HUES64 (cell line): Measurements from ENCODE around the gene MCF2L2.
A peak's percentile ranks its signal among the peaks of the same experiment; 100 is the strongest.

Source experiments
- H3K27ac ChIP-seq: 2 replicates; pipeline ENCODE4 v1.7.0; 2013; ENCODE audit warnings: low read depth, low read length, inconsistent platforms
- H3K27me3 ChIP-seq: 2 replicates; pipeline ENCODE4 v1.6.1; 2013; ENCODE audit warnings: mild to moderate bottlenecking, low read length; ENCODE audit not compliant: insufficient read depth
- H3K36me3 ChIP-seq: 2 replicates; pipeline ENCODE4 v1.6.1; 2013; ENCODE audit warnings: mild to moderate bottlenecking, low read length; ENCODE audit not compliant: insufficient read depth
- H3K4me1 ChIP-seq: 2 replicates; pipeline ENCODE4 v1.6.1; 2013; ENCODE audit warnings: mild to moderate bottlenecking, low read length, moderate library complexity; ENCODE audit not compliant: insufficient read depth
- H3K4me3 ChIP-seq: 2 replicates; pipeline ENCODE4 v1.5.1; 2013; ENCODE audit warnings: mild to moderate bottlenecking, low read length, moderate library complexity
- H3K9ac ChIP-seq: 2 replicates; pipeline ENCODE4 v1.6.1; 2013; ENCODE audit warnings: mild to moderate bottlenecking, low read depth, low read length
- H3K9me3 ChIP-seq: 2 replicates; pipeline ENCODE4 v1.6.1; 2013; ENCODE audit warnings: low read depth, low read length; ENCODE audit not compliant: insufficient read depth
- WGBS: fragments of 150-250, 120-280 bp; methylation state at CpG from one replicate; pipeline ENCODE4 v1.1.7; 2013; ENCODE audit warnings: missing lambda C conversion rate; 5-methylcytosine and 5-hydroxymethylcytosine counted together

The MCF2L2 gene

DNA sequence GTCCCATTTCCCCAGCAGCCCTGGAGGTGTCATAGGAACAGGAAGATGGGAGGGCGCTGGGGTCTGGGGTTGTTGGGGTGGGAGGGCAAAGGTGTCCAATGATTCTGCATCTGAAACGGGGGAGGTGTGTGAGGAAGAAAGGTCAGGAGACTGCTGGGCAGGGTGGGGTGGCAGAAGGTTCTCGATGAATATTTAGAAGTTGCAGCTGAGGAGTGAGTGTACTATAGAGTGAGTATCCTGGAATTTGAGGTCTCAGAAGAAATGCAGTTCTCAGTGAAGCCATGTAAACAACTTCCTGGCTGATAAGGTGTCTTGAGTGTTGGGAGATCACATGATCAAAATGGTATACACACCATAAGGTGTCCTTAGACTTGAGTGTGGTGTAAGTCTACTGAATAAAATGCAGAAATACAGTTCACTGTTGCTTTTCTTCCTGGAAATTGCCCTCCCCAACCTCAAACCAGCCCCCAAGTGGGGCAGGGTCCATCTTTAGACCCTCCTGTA is 165.5 kb downstream of the MCF2L2 start:
- Histone ChIP-seq H3K9me3 (no peaks in the 10 kb centered on the region), H3K4me1 (peaks cover 42% of the 10 kb centered on the region), H3K27me3 (no peaks in the 10 kb centered on the region), H3K36me3 (no peaks in the 10 kb centered on the region), H3K4me3 (no peak overlapping the region), H3K27ac (no peak overlapping the region), H3K9ac (no peak overlapping the region)
- 89% methylated on average over 3 of the region's 3 CpGs for WGBS

DNA sequence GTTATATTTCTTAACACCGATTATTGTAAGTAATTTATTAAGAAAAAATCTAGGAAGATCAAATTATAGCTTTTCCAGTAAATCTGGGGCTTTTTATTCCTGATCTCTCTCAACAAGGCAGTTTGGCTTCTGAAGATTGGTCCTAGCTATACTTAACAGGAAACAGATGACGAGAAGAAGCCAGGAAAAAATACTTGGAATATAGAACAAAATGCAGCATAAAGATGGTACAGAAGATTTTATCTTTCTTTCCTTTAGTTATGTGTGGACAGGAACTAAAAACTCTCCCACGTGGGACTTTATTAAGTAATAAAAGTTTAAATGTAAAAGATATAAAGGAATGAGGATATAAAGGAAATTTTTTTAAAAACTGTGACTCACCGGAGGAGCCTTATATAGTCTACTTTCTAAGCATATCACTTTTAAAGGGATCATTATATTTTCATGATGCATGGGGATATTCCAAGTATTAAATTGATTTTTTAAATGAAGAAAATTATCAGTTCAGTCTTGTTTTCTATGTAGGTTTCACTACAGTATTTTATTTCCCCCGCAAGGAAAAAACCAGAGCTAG is 167.2 kb downstream of the MCF2L2 start:
- WGBS = 100% methylated on average over 2 of the region's 5 CpGs
- no peak overlapping the region for H3K4me3 ChIP-seq
- H3K36me3 ChIP-seq = no peaks in the 10 kb centered on the region
- H3K9ac ChIP-seq = no peak overlapping the region
- H3K27me3 ChIP-seq = no peaks in the 10 kb centered on the region
- peaks cover 34% of the 10 kb centered on the region for H3K4me1 ChIP-seq
- H3K27ac ChIP-seq = no peak overlapping the region
- H3K9me3 ChIP-seq = no peaks in the 10 kb centered on the region

DNA sequence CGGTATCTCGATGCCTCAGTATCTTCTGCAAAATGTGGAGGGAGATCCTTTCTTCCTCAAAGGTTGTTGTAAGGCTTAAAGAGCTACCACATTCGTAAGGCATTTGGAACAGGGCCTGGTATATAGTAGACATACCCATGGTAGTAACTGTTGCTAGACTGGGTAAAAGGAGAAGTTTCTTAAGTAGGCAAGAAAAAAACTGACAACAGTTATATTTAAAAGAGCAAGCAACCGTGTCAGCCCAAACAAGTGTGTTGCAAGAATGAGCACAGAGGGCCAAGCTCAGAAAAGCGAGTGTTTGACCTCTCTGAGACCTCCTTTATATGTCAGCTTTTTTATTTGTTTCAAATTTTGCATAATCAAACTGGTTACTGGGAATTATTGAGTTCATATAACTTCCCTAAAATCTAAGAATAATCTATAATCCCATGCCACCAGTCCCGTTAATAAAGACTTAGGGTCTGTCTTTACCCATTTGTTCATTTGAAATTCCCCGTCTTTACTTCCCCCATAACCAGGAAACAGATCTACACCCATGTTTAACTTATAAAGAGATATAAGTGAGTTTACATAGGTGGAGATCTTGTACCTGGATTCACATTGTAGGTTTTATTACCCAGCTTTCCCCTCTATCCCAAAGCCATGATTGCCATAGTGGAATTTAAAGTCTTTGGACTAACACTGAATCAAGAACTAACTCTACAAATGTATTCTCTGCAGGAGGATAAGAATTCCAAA is 168.1 kb downstream of the MCF2L2 start:
- H3K4me1 ChIP-seq = peaks cover 33% of the 10 kb centered on the region
- no peaks in the 10 kb centered on the region for H3K36me3 ChIP-seq
- no peak overlapping the region for H3K9ac ChIP-seq
- no peak overlapping the region for H3K27ac ChIP-seq
- H3K27me3 ChIP-seq = peaks cover under 1% of the 10 kb centered on the region; the same call in 1 of the 2 replicates
- 88% methylated on average over 7 of the region's 7 CpGs for WGBS
- H3K9me3 ChIP-seq = no peaks in the 10 kb centered on the region
- no peak overlapping the region for H3K4me3 ChIP-seq

DNA sequence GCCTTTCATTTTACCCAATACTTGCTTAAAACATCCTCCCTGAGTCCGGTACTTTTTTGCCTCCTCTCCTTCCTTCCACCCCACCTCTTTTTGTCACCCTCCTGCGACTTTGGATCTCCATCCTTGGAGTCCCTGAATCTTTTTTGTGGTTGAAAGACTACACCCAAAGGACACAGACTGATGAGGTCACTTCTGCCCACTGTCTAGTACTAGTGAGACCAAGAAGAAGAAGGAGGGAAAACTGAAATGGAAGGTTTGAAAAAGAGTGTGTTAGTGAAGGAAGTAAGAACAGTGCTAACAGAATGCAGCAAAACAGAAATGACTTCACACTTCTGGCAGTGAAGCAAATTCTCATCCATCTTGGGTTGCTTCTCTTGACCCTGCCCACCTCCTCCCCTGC is 168.8 kb downstream of the MCF2L2 start:
- H3K9me3 ChIP-seq = no peaks in the 10 kb centered on the region
- H3K4me1 ChIP-seq = peaks cover 33% of the 10 kb centered on the region
- no peak overlapping the region for H3K27ac ChIP-seq
- 88% methylated on average over 2 of the region's 2 CpGs for WGBS
- no peak overlapping the region for H3K9ac ChIP-seq
- no peak overlapping the region for H3K4me3 ChIP-seq
- no peaks in the 10 kb centered on the region for H3K36me3 ChIP-seq
- peaks cover 7% of the 10 kb centered on the region for H3K27me3 ChIP-seq

DNA sequence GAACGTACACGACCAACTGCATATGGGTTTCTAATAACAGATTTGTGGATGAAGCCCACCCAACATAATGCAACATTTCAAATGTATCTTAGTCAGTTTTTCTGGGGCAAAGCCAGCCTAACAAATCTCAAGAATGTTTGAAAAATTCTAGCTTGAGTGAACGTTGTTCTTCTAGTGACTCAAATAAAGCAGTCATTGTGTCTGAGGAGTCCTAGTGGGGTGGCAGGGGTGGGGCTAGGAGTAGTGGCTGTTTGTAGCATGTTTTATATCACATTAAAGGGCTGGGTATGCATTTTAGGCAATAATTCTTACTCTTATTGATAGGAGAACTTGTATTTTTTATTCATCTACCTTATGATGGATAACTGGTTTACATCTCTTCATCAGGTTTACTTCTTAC is 169.3 kb downstream of the MCF2L2 start:
- no peak overlapping the region for H3K27ac ChIP-seq
- H3K36me3 ChIP-seq = no peaks in the 10 kb centered on the region
- H3K4me1 ChIP-seq = peaks cover 27% of the 10 kb centered on the region
- H3K4me3 ChIP-seq = no peak overlapping the region
- peaks cover 12% of the 10 kb centered on the region for H3K27me3 ChIP-seq
- WGBS = 84% methylated on average over 3 of the region's 3 CpGs
- no peaks in the 10 kb centered on the region for H3K9me3 ChIP-seq
- H3K9ac ChIP-seq = no peak overlapping the region

DNA sequence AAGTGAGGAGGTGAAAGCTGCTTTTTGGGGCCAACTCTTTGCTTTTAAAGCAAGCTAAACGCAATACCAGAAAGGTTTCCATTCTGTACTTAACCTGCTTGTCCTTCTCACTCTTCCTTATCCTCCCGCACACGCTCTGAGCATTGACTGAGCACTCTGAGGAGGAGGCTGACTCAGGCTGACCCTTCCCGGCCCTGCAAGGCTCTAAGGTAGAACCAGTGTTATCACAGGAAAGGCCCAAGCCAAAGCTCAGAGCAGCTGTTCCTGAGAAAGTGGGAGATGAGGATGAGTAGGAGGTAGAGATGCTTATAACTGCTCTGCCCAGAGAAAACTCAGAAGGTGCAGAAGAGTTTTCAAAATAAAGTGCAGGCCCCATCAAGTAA is 173.1 kb downstream of the MCF2L2 start:
- H3K4me3 ChIP-seq = peak overlapping the region; percentile 66
- no peak overlapping the region for H3K27ac ChIP-seq
- no peaks in the 10 kb centered on the region for H3K36me3 ChIP-seq
- no peaks in the 10 kb centered on the region for H3K9me3 ChIP-seq
- H3K27me3 ChIP-seq = peaks cover 45% of the 10 kb centered on the region
- H3K4me1 ChIP-seq = peaks cover 15% of the 10 kb centered on the region; the same call in 1 of the 2 replicates
- H3K9ac ChIP-seq = no peak overlapping the region
- 28% methylated on average over 4 of the region's 4 CpGs for WGBS

DNA sequence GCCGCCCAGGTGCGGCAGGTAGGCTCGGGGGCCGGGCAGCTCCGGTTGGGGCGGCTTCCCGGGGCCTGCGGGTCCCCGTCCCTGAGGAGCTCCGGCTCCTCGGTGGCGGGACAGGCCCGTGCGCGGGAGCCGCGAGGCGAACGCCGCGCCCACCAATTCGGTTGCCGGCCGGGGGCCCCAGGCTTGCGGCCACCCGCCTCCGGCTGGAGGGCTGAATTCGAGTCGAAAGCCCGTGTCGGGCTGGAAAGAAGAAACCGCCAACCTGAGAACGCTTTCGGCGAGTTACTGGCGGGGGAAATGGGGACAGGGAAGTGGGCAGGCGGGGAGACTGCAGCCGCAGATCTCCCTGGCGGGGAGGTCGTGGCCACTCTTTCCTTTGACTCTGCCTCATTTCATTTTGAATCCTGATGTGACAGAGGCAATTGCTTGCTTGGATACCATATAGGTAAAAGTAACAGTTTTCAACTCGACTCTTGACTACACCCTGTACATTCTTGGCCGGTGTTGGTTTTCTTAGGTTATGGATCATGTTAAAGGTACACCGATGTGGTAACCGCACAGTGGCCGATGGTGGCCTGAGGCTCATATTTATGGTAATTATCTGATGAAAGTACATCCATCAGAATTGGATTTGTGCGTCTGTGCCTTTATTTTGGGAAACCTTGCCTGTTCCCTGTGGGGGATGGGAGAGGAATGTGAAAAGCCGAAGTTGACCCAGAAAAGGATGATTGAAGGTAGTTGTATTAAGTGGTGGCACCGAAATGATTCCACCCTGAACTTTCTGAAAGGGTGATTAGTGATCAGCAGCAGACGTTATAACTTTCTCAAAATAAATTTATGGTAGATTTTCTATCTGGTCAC is 173.7 kb downstream of the MCF2L2 start:
- H3K4me3 ChIP-seq = peak overlapping the region; percentile 66
- H3K36me3 ChIP-seq = no peaks in the 10 kb centered on the region
- WGBS = 5% methylated on average over 48 of the region's 49 CpGs
- H3K4me1 ChIP-seq = peaks cover 15% of the 10 kb centered on the region; the same call in 1 of the 2 replicates
- H3K27ac ChIP-seq = no peak overlapping the region
- H3K9me3 ChIP-seq = no peaks in the 10 kb centered on the region
- peaks cover 45% of the 10 kb centered on the region for H3K27me3 ChIP-seq
- H3K9ac ChIP-seq = peak overlapping the region; percentile 86

DNA sequence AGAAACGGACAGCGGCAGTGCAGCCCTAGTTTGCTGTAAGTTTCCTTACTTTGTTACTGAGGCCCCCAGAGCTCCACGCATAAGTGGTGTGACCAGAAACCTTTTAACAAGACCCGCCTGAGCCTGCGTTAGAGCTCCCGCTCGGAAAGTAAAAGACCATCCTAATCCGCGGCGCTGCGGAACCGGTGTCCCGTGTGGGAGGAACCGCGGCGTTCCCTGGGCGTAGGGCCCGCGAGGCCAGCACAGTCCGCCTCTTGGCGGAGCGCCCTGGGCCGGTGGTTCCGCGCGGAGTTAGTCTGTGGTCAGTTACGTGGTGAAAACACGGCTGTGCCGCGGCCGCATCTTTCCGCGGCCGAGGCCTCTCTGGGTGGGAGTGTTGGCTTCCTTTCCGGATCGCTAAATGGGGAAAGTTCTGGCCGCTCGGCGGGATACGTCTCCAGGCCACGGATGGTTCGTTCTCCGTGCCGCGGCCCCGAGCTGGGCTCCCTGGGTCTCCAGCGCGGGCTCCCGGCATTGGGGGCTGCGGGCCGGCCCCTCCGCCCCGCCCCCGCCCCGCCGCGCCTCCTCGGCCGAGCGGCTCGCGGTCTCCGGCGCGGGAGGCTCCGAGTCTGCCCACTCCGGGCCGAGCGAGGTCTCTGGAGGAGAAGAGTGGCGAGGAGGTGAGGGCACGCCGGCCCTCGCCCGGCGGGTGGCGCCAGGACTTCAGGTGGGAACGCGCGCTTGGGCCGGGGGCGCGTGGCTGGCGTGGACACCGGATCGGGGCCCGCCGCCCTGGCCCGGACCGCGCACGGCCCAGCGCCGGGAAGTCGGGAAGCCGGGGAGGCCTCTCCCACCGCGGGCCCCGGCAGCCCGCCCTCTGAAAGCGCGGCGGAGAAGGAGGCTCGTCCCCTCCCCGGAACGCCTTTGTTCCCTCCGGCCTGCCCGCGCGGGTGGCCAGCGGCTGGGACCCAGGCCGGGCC is 174.6 kb downstream of the MCF2L2 start:
- WGBS = under 1% methylated on average over 111 of the region's 111 CpGs
- no peak overlapping the region for H3K27ac ChIP-seq

DNA sequence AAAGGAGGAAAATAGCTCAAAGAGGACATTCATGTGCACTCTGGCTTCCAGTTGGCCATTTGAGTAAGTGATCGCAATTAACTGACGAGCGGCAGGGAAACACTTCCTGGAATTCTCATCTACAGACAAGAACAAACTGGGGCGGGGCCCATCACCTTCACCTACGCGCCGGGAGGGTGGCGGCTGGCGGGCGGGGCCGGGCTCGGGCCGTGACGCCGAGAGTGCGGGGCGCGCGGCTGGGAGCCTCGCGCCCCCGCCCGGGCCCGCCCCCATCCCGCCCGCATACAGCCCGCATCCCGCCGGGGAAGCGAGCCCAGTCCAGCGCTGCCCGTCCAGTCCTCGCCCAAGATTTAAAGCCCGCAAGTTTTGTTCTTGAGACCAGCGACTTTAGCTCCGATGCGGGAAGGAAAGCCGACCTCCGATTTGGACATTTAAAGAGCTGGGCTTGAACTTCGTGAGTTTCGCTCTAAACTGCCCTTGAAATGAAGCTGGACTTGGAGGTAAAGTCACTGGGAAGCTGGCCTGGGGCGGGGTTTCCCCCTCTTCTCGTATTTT is 175.4 kb downstream of the MCF2L2 start, which contains the start of gene B3GNT5:
B3GNT5 (plus strand) TSS at position 281 of the 555 bp plus-strand sequence. CDS start 16,546 bp downstream, outside the sequence.
- Histone ChIP-seq H3K4me3 (peak within 1 kb of the TSS; percentile 66), H3K9ac (peak within 1 kb of the TSS; percentile 86), H3K27me3 (peaks cover 45% of the 10 kb centered on the region), H3K4me1 (peaks cover 27% of the 10 kb centered on the region), H3K36me3 (no peaks in the 10 kb centered on the region), H3K27ac (no peak within 1 kb of the TSS), H3K9me3 (no peaks in the 10 kb centered on the region)
- WGBS = 1% methylated on average over 43 of the region's 43 CpGs

More for the DNA sequence above, 174.6 kb downstream of the MCF2L2 start:
- peaks cover 22% of the 10 kb centered on the region for H3K4me1 ChIP-seq
- H3K36me3 ChIP-seq = no peaks in the 10 kb centered on the region
- H3K9me3 ChIP-seq = no peaks in the 10 kb centered on the region
- H3K4me3 ChIP-seq = peak overlapping the region; percentile 66
- peaks cover 45% of the 10 kb centered on the region for H3K27me3 ChIP-seq
- H3K9ac ChIP-seq = peak overlapping the region; percentile 86
